GM19043 (cell line): ENCODE results near the gene ANKRD12.

Experiments used
- ATAC-seq: cut with Tn5 transposase; IDR thresholded peaks from one replicate; pipeline ENCODE4 v1.9.1; 2021; ENCODE audit warnings: low read depth; ENCODE audit not compliant: unreplicated experiment

ANKRD12 gene

GRCh38 chr18:9105420-9105819 lies 31.2 kb upstream of the ANKRD12 start:
- ATAC-seq: no peak

- ATAC-seq: no peak
These were observed 30.5 kb upstream of the ANKRD12 start for GRCh38 chr18:9106094-9106493.

GRCh38 chr18:9106800-9107584 lies 29.6 kb upstream of the ANKRD12 start:
- ATAC-seq: no peak

GRCh38 chr18:9108911-9109310 lies 27.7 kb upstream of the ANKRD12 start:
- no peak for ATAC-seq

- ATAC-seq: no peak
These were observed 27.1 kb upstream of the ANKRD12 start for GRCh38 chr18:9109523-9109922.

GRCh38 chr18:9113468-9114149 lies 23.0 kb upstream of the ANKRD12 start:
- no peak for ATAC-seq

- ATAC-seq: no peak
These were observed 20.6 kb upstream of the ANKRD12 start for GRCh38 chr18:9115984-9116383.

- ATAC-seq: no peak
These were observed 18.4 kb upstream of the ANKRD12 start for GRCh38 chr18:9117980-9118841.

GRCh38 chr18:9120796-9121195 lies 15.8 kb upstream of the ANKRD12 start:
- ATAC-seq: no peak

GRCh38 chr18:9123520-9123919 lies 13.1 kb upstream of the ANKRD12 start:
- no peak for ATAC-seq

GRCh38 chr18:9124824-9125223 lies 11.8 kb upstream of the ANKRD12 start:
- no peak for ATAC-seq

GRCh38 chr18:9126337-9126736 lies 10.2 kb upstream of the ANKRD12 start:
- ATAC-seq: no peak

- no peak for ATAC-seq
These were observed 6.4 kb upstream of the ANKRD12 start for GRCh38 chr18:9130195-9130594.

- ATAC-seq: no peak
These were observed 5.8 kb upstream of the ANKRD12 start for GRCh38 chr18:9130806-9131205.

- no peak for ATAC-seq
These were observed 4.0 kb upstream of the ANKRD12 start for GRCh38 chr18:9132628-9133027.

GRCh38 chr18:9133225-9133624 lies 3.4 kb upstream of the ANKRD12 start:
- ATAC-seq: no peak

- ATAC-seq: no peak
These were observed 1.3 kb upstream of the ANKRD12 start for GRCh38 chr18:9135081-9135911.

- ATAC-seq: peak; percentile 16
These were observed 668 bp upstream of the ANKRD12 start for GRCh38 chr18:9135912-9136314.

- ATAC-seq: peak; percentile 22
These were observed 836 bp downstream of the ANKRD12 start for GRCh38 chr18:9137168-9138066.
